Measurements from ENCODE around the gene TCEA2. TPM values are rescaled to one million over a fixed set of nuclear protein-coding genes. Genes with fewer than 3 reads are reported as not detected.

The TCEA2 gene
- total and polyA plus RNA-seq, 2 of the 13 experiments (the other 11 are each of a cell fraction or from before 2014, with no cell fraction given) = 28.1 to 33.7 TPM

DNA sequence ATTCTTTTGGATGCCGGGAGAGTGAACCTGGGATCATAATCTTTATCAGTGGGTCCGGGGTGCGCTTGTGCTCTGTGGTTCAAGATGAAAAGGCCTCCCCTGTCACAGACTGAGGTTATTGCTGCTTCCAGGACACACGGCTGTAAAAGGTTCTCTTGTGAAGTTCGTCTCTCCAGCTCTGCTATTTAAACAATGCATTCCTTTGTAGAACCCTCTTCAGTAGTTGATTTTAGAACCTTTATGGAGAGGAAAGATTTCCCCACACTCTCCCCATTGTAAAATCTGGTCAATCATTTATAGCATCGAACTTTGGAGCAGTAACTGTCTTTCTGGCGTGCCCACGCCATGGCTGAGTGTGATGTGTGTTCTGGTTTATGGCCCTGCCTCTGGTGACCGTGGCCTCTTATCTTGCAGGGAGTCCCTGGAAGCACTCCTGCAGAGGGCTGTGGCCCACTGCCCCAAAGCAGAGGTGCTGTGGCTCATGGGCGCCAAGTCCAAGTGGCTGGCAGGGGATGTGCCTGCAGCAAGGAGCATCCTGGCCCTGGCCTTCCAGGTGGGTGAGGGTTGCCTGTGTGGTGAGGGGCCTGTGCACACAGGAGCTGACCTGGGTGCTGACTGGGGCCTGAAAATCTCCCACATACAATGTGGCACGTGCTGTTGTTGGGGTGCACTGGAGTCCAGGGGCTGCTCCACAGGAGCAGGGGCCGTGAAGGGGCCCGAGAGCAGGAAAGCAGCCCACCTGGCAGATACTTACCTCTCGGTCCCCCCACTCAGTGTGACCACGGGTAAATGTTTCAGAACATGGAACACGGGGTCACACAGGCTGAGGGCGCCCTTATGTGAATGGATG lies 38.6 kb upstream of the TCEA2 start (continued):
- no peak for TF ChIP-seq NPAS2 (CRISPR knock-in tag; IDR thresholded peaks at IDR 0.05; ENCODE audit: borderline replicate concordance)
- TF ChIP-seq, protein P1, sequence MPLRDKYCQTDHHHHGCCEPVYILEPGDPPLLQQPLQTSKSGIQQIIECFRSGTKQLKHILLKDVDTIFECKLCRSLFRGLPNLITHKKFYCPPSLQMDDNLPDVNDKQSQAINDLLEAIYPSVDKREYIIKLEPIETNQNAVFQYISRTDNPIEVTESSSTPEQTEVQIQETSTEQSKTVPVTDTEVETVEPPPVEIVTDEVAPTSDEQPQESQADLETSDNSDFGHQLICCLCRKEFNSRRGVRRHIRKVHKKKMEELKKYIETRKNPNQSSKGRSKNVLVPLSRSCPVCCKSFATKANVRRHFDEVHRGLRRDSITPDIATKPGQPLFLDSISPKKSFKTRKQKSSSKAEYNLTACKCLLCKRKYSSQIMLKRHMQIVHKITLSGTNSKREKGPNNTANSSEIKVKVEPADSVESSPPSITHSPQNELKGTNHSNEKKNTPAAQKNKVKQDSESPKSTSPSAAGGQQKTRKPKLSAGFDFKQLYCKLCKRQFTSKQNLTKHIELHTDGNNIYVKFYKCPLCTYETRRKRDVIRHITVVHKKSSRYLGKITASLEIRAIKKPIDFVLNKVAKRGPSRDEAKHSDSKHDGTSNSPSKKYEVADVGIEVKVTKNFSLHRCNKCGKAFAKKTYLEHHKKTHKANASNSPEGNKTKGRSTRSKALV (CRISPR knock-in tag; IDR thresholded peaks at IDR 0.05) = no peak; the same call in 1 of the 2 replicates
- TF ChIP-seq EEA1 (CRISPR knock-in tag; IDR thresholded peaks at IDR 0.05; ENCODE audit: borderline replicate concordance) = peak; percentile 94; the same call in 1 of the 2 replicates
- no peak for TF ChIP-seq ZNF737 (CRISPR knock-in tag; IDR thresholded peaks at IDR 0.05; ENCODE audit: borderline replicate concordance)
- peak; percentile 24 for TF ChIP-seq CCAR2 (optimal IDR thresholded peaks at IDR 0.05; ENCODE audit: low read depth, low read length)
- TF ChIP-seq ZNF235 (CRISPR knock-in tag; IDR thresholded peaks at IDR 0.05; ENCODE audit: borderline replicate concordance) = no peak
- TF ChIP-seq, protein P2, sequence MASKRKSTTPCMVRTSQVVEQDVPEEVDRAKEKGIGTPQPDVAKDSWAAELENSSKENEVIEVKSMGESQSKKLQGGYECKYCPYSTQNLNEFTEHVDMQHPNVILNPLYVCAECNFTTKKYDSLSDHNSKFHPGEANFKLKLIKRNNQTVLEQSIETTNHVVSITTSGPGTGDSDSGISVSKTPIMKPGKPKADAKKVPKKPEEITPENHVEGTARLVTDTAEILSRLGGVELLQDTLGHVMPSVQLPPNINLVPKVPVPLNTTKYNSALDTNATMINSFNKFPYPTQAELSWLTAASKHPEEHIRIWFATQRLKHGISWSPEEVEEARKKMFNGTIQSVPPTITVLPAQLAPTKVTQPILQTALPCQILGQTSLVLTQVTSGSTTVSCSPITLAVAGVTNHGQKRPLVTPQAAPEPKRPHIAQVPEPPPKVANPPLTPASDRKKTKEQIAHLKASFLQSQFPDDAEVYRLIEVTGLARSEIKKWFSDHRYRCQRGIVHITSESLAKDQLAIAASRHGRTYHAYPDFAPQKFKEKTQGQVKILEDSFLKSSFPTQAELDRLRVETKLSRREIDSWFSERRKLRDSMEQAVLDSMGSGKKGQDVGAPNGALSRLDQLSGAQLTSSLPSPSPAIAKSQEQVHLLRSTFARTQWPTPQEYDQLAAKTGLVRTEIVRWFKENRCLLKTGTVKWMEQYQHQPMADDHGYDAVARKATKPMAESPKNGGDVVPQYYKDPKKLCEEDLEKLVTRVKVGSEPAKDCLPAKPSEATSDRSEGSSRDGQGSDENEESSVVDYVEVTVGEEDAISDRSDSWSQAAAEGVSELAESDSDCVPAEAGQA (IDR thresholded peaks at IDR 0.05; ENCODE audit: low read depth) = 0 out of 2 replicates have a peak, but pooled peaks have one; percentile 46
- TF ChIP-seq, protein P2 (CRISPR knock-in tag; IDR thresholded peaks at IDR 0.05; ENCODE audit: borderline replicate concordance) = no peak
- peak; percentile 46 for TF ChIP-seq SMC3 (IDR thresholded peaks at IDR 0.05; ENCODE audit: low read length)
- TF ChIP-seq KAT8 (CRISPR knock-in tag; IDR thresholded peaks at IDR 0.05) = peak; percentile 76; the same call in 1 of the 2 replicates
- no peak for TF ChIP-seq ZNF790 (CRISPR knock-in tag; IDR thresholded peaks at IDR 0.05; ENCODE audit: borderline replicate concordance)
- TF ChIP-seq ZNF556 (CRISPR knock-in tag; IDR thresholded peaks at IDR 0.05; ENCODE audit: borderline replicate concordance) = peak; percentile 28; the same call in 1 of the 2 replicates
- peak; percentile 89; the same call in 1 of the 2 replicates for TF ChIP-seq ZNF468 (CRISPR knock-in tag; IDR thresholded peaks at IDR 0.05)
- peak; percentile 5; the same call in 1 of the 2 replicates for TF ChIP-seq POGZ (CRISPR knock-in tag; IDR thresholded peaks at IDR 0.05)
- no peak for TF ChIP-seq PCBP2 (optimal IDR thresholded peaks at IDR 0.05; ENCODE audit: low read depth, low read length, poor library complexity, severe bottlenecking)
- TF ChIP-seq ZNF775 (CRISPR knock-in tag; IDR thresholded peaks at IDR 0.05; ENCODE audit: borderline replicate concordance) = peak; percentile 63; the same call in 1 of the 2 replicates
- TF ChIP-seq, protein P3, sequence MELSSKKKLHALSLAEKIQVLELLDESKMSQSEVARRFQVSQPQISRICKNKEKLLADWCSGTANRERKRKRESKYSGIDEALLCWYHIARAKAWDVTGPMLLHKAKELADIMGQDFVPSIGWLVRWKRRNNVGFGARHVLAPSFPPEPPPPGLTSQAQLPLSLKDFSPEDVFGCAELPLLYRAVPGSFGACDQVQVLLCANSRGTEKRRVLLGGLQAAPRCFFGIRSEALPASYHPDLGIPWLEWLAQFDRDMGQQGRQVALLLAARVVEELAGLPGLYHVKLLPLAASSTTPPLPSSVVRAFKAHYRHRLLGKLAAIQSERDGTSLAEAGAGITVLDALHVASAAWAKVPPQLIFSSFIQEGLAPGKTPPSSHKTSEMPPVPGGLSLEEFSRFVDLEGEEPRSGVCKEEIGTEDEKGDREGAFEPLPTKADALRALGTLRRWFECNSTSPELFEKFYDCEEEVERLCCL (CRISPR knock-in tag; IDR thresholded peaks at IDR 0.05; ENCODE audit: borderline replicate concordance) = no peak
